GM12878 (cell line): ENCODE results near the gene ZDHHC5. TPM values are rescaled to one million over a fixed set of nuclear protein-coding genes. Genes with fewer than 3 reads are reported as not detected.

Experiments
- CBX3 ChIP-seq: fragments of 200-600 bp; sonication (generic); IDR thresholded peaks from 2 replicates; pipeline ENCODE4 v1.6.1; 2016; ENCODE audit warnings: low read depth, borderline replicate concordance
- CBX5 ChIP-seq: sonication (generic); IDR thresholded peaks from 2 replicates; pipeline ENCODE4 v1.6.1; 2016; ENCODE audit warnings: low read depth, moderate library complexity, mild to moderate bottlenecking, inconsistent platforms
- CREB1 ChIP-seq: IDR thresholded peaks from 2 replicates; pipeline ENCODE4 v1.6.1; 2012; ENCODE audit warnings: low read depth, mild to moderate bottlenecking, inconsistent platforms
- GABPA ChIP-seq: IDR thresholded peaks from 2 replicates; pipeline ENCODE4 v1.6.1; 2014; ENCODE audit warnings: antibody characterized with exemption, low read depth, mild to moderate bottlenecking, inconsistent platforms
- HDAC2 ChIP-seq: fragments of 200-600 bp; sonication (generic); IDR thresholded peaks from 2 replicates; pipeline ENCODE4 v1.6.1; 2017
- IKZF2 ChIP-seq, 2 experiments: fragments of 450-650 bp; IDR thresholded peaks; 2 replicates each; pipeline ENCODE4 v1.6.1; 2017; ENCODE audit warnings: mild to moderate bottlenecking in 2 of 2, moderate library complexity in 2 of 2
- LARP7 ChIP-seq: fragments of 450-650 bp; IDR thresholded peaks from 2 replicates; pipeline ENCODE4 v1.6.1; 2017; ENCODE audit warnings: mild to moderate bottlenecking
- MTA2 ChIP-seq: fragments of 450-650 bp; IDR thresholded peaks from 2 replicates; pipeline ENCODE4 v1.6.1; 2016; ENCODE audit warnings: low read depth, mild to moderate bottlenecking, moderate library complexity
- NFYB ChIP-seq: IDR thresholded peaks from 2 replicates; pipeline ENCODE4 v1.6.1; 2011; ENCODE audit warnings: low read depth, mild to moderate bottlenecking, low read length, improper control_type of control experiment, moderate library complexity; ENCODE audit not compliant: insufficient read depth
- NR2C1 ChIP-seq: fragments of 450-650 bp; IDR thresholded peaks from 2 replicates; pipeline ENCODE4 v1.6.1; 2017; ENCODE audit warnings: antibody characterized with exemption, mild to moderate bottlenecking, moderate library complexity
- NR2F1 ChIP-seq: fragments of 450-650 bp; conservative IDR thresholded peaks from 2 replicates; pipeline ENCODE4 v1.6.1; 2017; ENCODE audit warnings: mild to moderate bottlenecking
- PAX5 ChIP-seq: IDR thresholded peaks from 2 replicates; pipeline ENCODE4 v1.6.1; 2011; ENCODE audit warnings: low read depth, low read length, borderline replicate concordance
- STAT3 ChIP-seq: IDR thresholded peaks from 2 replicates; pipeline ENCODE4 v1.6.1; 2011; ENCODE audit warnings: low read depth, low read length, improper control_type of control experiment
- TAF1 ChIP-seq: IDR thresholded peaks from 2 replicates; pipeline ENCODE4 v1.6.1; 2011; ENCODE audit warnings: mild to moderate bottlenecking, low read depth, low read length, borderline replicate concordance
- ZNF217 ChIP-seq: fragments of 450-650 bp; IDR thresholded peaks from 2 replicates; pipeline ENCODE4 v1.6.1; 2017; ENCODE audit warnings: antibody characterized with exemption, mild to moderate bottlenecking
- polyA plus RNA-seq, 11 experiments: library from polyadenylated mRNA; depleted of rRNA in 4 of 11; unstranded in 6 of 11; stranded (reverse) in 5 of 11; fragments of >200 nt; fragmentation: Nextera tagmentation in 4 of 11; fragmentation: Illumina TruSeq in 1 of 11; extraction: Ambion mirVana in 4 of 11; extraction: Trizol in 1 of 11; gene quantifications; 1 replicate in 1 of 11; 2 replicates in 10 of 11; pipeline versions ENCODE4 v1.2.1 to v1.2.3, GENCODE V29; 2011 to 2016; ENCODE audit warnings: inconsistent platforms in 2 of 11, missing spikeins in 2 of 11, low read depth in 1 of 11
- total RNA-seq, 4 experiments: library from RNA; depleted of rRNA in 3 of 4; stranded (reverse); fragments of >200 nt in 3 of 4; fragmentation: Illumina TruSeq in 1 of 4; extraction: Trizol in 1 of 4; gene quantifications; 2 replicates each; pipeline versions ENCODE4 v1.2.1 to v1.2.3, GENCODE V29; 2013 to 2021
- TF ChIP-seq, protein P1 (sequence below): fragments of 450-650 bp; IDR thresholded peaks from 2 replicates; pipeline ENCODE4 v1.6.1; 2018; ENCODE audit warnings: mild to moderate bottlenecking, low read depth, moderate library complexity; ENCODE audit not compliant: partially characterized antibody
- TF ChIP-seq, protein P2 (sequence below): IDR thresholded peaks from 2 replicates; pipeline ENCODE4 v1.6.1; 2012; ENCODE audit warnings: mild to moderate bottlenecking, low read depth, low read length
- TF ChIP-seq, protein P3 (sequence below): IDR thresholded peaks from 2 replicates; pipeline ENCODE4 v1.6.1; 2011; ENCODE audit warnings: low read depth, mild to moderate bottlenecking, low read length, moderate library complexity, borderline replicate concordance; ENCODE audit errors: extremely low read depth
- TF ChIP-seq, protein P4 (sequence below): IDR thresholded peaks from 2 replicates; pipeline ENCODE4 v1.6.1; 2011; ENCODE audit warnings: low read depth, low read length, improper control_type of control experiment, borderline replicate concordance
- TF ChIP-seq, protein P5 (sequence below): fragments of 150-350 bp; IDR thresholded peaks from 2 replicates; pipeline ENCODE4 v1.6.1; 2014; ENCODE audit warnings: mild to moderate bottlenecking, low read depth, low read length

The ZDHHC5 gene
- total and polyA plus RNA-seq, 10 of the 15 experiments (the other 5 are each of a cell fraction or from before 2014, with no cell fraction given), result 3.9 to 61.3 (median 37.6) TPM

DNA sequence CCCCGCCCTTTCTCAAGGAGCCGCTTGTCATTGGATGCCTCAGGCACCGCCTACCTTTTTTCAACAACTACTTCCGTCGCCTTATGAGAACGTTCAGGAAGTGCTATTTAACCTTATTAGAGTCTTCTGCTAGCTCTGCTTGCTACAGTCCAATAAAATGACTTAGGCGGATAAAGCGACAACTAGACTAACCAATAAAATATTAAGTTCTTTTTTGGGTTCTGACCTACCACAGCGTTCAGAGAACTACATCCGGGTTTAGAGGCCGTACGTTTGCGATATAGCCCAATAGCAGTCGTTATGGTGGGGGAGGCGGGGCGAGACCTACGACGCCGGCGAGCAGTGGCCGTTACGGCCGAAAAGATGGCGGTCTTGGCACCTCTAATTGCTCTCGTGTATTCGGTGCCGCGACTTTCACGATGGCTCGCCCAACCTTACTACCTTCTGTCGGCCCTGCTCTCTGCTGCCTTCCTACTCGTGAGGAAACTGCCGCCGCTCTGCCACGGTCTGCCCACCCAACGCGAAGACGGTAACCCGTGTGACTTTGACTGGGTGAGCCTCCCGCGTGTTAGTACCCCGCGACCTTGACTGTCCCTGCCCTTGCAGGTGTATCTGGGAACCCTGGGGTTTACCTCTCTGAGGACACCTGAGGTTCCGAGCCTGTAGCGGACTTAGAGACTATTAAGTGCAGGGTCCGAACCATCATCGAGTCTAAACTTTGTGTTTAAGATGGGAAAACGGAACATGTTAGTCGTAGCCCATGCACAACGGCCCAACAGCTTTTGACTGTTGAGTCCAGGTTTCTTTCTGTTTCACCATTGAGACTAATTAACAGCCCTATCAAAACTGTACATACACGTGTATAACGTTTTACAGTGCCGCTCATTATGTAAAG lies 44.6 kb downstream of the ZDHHC5 start, which contains the start of gene TMX2 (continued):
- TF ChIP-seq, protein P1, sequence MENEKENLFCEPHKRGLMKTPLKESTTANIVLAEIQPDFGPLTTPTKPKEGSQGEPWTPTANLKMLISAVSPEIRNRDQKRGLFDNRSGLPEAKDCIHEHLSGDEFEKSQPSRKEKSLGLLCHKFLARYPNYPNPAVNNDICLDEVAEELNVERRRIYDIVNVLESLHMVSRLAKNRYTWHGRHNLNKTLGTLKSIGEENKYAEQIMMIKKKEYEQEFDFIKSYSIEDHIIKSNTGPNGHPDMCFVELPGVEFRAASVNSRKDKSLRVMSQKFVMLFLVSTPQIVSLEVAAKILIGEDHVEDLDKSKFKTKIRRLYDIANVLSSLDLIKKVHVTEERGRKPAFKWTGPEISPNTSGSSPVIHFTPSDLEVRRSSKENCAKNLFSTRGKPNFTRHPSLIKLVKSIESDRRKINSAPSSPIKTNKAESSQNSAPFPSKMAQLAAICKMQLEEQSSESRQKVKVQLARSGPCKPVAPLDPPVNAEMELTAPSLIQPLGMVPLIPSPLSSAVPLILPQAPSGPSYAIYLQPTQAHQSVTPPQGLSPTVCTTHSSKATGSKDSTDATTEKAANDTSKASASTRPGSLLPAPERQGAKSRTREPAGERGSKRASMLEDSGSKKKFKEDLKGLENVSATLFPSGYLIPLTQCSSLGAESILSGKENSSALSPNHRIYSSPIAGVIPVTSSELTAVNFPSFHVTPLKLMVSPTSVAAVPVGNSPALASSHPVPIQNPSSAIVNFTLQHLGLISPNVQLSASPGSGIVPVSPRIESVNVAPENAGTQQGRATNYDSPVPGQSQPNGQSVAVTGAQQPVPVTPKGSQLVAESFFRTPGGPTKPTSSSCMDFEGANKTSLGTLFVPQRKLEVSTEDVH, result peak; percentile 93
- TF ChIP-seq IKZF2 (IDR thresholded peaks at IDR 0.05) (no peak), NR2C1 (peak; percentile 99), STAT3 (no peak), CBX5 (no peak), LARP7 (peak; percentile 77), GABPA (peak; percentile 99), MTA2 (peak; percentile 91), NFYB (peak; percentile 94), CREB1 (peak; percentile 98), CBX3 (no peak), HDAC2 (peak; percentile 70; the same call in 1 of the 2 replicates), NR2F1 (0 out of 2 replicates have a peak, but pooled peaks have one; percentile 13), TAF1 (peak; percentile 72; the same call in 1 of the 2 replicates), ZNF217 (no peak), PAX5 (0 out of 2 replicates have a peak, but pooled peaks have one; percentile 34)
- TF ChIP-seq, protein P2, sequence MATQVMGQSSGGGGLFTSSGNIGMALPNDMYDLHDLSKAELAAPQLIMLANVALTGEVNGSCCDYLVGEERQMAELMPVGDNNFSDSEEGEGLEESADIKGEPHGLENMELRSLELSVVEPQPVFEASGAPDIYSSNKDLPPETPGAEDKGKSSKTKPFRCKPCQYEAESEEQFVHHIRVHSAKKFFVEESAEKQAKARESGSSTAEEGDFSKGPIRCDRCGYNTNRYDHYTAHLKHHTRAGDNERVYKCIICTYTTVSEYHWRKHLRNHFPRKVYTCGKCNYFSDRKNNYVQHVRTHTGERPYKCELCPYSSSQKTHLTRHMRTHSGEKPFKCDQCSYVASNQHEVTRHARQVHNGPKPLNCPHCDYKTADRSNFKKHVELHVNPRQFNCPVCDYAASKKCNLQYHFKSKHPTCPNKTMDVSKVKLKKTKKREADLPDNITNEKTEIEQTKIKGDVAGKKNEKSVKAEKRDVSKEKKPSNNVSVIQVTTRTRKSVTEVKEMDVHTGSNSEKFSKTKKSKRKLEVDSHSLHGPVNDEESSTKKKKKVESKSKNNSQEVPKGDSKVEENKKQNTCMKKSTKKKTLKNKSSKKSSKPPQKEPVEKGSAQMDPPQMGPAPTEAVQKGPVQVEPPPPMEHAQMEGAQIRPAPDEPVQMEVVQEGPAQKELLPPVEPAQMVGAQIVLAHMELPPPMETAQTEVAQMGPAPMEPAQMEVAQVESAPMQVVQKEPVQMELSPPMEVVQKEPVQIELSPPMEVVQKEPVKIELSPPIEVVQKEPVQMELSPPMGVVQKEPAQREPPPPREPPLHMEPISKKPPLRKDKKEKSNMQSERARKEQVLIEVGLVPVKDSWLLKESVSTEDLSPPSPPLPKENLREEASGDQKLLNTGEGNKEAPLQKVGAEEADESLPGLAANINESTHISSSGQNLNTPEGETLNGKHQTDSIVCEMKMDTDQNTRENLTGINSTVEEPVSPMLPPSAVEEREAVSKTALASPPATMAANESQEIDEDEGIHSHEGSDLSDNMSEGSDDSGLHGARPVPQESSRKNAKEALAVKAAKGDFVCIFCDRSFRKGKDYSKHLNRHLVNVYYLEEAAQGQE, result no peak
- TF ChIP-seq, protein P3, sequence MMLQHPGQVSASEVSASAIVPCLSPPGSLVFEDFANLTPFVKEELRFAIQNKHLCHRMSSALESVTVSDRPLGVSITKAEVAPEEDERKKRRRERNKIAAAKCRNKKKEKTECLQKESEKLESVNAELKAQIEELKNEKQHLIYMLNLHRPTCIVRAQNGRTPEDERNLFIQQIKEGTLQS, result no peak
- TF ChIP-seq, protein P4, sequence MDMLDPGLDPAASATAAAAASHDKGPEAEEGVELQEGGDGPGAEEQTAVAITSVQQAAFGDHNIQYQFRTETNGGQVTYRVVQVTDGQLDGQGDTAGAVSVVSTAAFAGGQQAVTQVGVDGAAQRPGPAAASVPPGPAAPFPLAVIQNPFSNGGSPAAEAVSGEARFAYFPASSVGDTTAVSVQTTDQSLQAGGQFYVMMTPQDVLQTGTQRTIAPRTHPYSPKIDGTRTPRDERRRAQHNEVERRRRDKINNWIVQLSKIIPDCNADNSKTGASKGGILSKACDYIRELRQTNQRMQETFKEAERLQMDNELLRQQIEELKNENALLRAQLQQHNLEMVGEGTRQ, result no peak
- TF ChIP-seq, protein P5, sequence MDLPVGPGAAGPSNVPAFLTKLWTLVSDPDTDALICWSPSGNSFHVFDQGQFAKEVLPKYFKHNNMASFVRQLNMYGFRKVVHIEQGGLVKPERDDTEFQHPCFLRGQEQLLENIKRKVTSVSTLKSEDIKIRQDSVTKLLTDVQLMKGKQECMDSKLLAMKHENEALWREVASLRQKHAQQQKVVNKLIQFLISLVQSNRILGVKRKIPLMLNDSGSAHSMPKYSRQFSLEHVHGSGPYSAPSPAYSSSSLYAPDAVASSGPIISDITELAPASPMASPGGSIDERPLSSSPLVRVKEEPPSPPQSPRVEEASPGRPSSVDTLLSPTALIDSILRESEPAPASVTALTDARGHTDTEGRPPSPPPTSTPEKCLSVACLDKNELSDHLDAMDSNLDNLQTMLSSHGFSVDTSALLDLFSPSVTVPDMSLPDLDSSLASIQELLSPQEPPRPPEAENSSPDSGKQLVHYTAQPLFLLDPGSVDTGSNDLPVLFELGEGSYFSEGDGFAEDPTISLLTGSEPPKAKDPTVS, result no peak
